ENCODE data around the gene CD84.

Gene CD84

DNA sequence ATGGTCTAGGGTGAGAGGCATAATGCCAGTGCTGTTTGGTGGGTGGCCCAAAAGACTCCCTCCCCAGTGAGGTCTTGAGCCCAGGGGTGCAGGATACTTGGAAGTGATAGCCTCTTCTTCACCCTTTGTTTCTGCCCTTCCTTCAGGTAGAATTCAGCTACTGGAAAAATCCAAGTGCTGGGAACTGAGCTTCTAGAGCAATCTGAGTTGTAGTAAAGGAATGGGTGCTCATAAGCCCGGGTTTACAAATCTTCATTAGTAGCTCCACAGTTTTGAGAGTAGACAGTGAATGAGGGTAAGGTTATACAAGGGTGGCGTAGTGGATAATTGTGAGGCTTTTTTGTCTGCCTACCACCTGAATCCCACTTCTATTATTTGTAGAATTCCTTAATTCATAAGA is 29.2 kb upstream of the CD84 start:
- H3K4me3 ChIP-seq (ENCODE audit: low read length), result no peak overlapping the region
- no peaks in the 10 kb centered on the region for H3K36me3 ChIP-seq (ENCODE audit: control insufficient read depth, insufficient read depth, low read length)
- WGBS (ENCODE audit: insufficient coverage, insufficient read length), result no CpG with 5 or more reads among the region's 2 CpGs
- no peak for DNase-seq (ENCODE audit: low read depth, low spot score)
- H3K9me3 ChIP-seq (ENCODE audit: control insufficient read depth, insufficient read depth, low read length), result no peaks in the 10 kb centered on the region
- H3K27me3 ChIP-seq (ENCODE audit: control insufficient read depth, insufficient read depth, low read length), result no peaks in the 10 kb centered on the region
- H3K4me1 ChIP-seq (ENCODE audit: control insufficient read depth, insufficient read depth, low read length), result no peaks in the 10 kb centered on the region
- H3K27ac ChIP-seq (ENCODE audit: low read length), result no peak overlapping the region

DNA sequence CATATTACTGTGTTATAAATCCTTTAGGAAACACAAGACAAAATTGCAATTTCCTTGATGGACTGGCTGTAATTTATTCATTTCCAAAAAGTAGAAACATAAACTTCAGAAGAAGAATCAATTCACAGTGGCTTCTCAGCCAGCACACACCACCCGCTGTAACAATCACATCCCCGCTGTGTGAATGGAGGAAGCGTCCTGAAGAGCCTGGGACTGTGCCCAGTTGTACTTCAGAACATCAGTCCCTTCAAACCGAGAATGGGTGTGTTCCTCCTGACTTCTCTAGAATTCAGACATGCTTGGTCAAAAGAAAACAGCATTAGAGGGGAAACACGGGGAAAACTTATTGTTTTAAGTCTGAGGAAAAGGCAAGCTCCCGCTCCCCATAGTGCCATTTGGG is 28.8 kb upstream of the CD84 start:
- no peak overlapping the region for H3K27ac ChIP-seq (ENCODE audit: low read length)
- H3K27me3 ChIP-seq (ENCODE audit: control insufficient read depth, insufficient read depth, low read length), result no peaks in the 10 kb centered on the region
- no peaks in the 10 kb centered on the region for H3K4me1 ChIP-seq (ENCODE audit: control insufficient read depth, insufficient read depth, low read length)
- H3K4me3 ChIP-seq (ENCODE audit: low read length), result no peak overlapping the region
- DNase-seq (ENCODE audit: low read depth, low spot score), result no peak
- no CpG with 5 or more reads among the region's 6 CpGs for WGBS (ENCODE audit: insufficient coverage, insufficient read length)
- H3K36me3 ChIP-seq (ENCODE audit: control insufficient read depth, insufficient read depth, low read length), result no peaks in the 10 kb centered on the region
- H3K9me3 ChIP-seq (ENCODE audit: control insufficient read depth, insufficient read depth, low read length), result no peaks in the 10 kb centered on the region

DNA sequence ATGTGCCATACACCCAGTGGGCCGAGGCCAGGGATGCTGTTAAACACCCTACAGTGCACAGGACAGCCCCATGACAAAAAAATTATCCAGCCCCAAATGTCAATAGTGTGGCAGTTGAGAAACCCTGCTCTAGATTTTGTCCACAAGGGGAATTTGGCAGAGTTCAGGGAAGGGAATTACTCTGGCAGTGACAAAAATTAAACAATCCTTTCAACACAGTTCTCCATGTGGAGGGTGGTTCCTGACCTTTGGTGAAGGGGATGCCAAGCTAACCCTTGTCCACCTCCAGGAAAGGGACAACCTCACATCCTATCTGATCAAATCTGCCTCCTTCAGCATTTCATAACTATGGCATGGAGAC is 28.4 kb upstream of the CD84 start:
- no peak overlapping the region for H3K4me3 ChIP-seq (ENCODE audit: low read length)
- no CpG with 5 or more reads among the region's 1 CpG for whole genome bisulfite sequencing (ENCODE audit: insufficient coverage, insufficient read length)
- DNase-seq (ENCODE audit: low read depth, low spot score), result no peak
- no peak overlapping the region for H3K27ac ChIP-seq (ENCODE audit: low read length)
- no peaks in the 10 kb centered on the region for H3K4me1 ChIP-seq (ENCODE audit: control insufficient read depth, insufficient read depth, low read length)
- no peaks in the 10 kb centered on the region for H3K27me3 ChIP-seq (ENCODE audit: control insufficient read depth, insufficient read depth, low read length)
- no peaks in the 10 kb centered on the region for H3K36me3 ChIP-seq (ENCODE audit: control insufficient read depth, insufficient read depth, low read length)
- no peaks in the 10 kb centered on the region for H3K9me3 ChIP-seq (ENCODE audit: control insufficient read depth, insufficient read depth, low read length)

DNA sequence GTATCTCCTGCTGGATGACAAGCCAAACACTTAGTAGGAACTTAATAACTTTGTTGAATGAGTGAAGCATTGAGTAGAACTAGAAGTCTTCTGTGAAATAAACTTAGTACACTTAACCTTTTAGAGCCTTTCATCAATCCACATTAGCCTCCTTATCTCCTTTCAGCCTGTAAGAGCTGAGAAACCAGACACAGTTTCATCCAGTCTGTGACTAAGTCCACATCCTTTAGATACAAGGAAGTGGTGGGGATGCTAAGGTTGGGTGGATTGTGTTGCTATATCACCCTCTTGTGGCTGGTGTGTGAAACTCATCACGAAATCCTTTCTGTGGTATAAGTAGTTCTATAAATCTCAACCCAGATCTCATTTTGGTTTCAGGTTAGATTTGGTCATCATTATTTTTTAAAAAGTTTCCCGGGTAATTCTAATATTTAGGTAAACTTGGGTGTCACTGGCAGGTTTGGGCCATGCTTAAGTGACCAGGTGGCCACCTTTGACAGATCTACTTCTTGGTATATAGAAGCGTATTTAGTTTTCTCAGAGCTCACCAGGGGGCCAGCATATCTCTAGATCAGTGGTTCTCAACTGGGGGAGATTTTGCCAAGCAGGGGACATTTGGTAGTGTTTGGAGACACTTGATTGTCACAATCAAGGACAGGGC is 27.8 kb upstream of the CD84 start:
- H3K27ac ChIP-seq (ENCODE audit: low read length), result no peak overlapping the region
- H3K36me3 ChIP-seq (ENCODE audit: control insufficient read depth, insufficient read depth, low read length), result no peaks in the 10 kb centered on the region
- no peaks in the 10 kb centered on the region for H3K27me3 ChIP-seq (ENCODE audit: control insufficient read depth, insufficient read depth, low read length)
- WGBS (ENCODE audit: insufficient coverage, insufficient read length), result no CpG with 5 or more reads among the region's 3 CpGs
- no peak overlapping the region for H3K4me3 ChIP-seq (ENCODE audit: low read length)
- no peaks in the 10 kb centered on the region for H3K9me3 ChIP-seq (ENCODE audit: control insufficient read depth, insufficient read depth, low read length)
- peak; percentile 68 for DNase-seq (ENCODE audit: low read depth, low spot score)
- H3K4me1 ChIP-seq (ENCODE audit: control insufficient read depth, insufficient read depth, low read length), result no peaks in the 10 kb centered on the region

DNA sequence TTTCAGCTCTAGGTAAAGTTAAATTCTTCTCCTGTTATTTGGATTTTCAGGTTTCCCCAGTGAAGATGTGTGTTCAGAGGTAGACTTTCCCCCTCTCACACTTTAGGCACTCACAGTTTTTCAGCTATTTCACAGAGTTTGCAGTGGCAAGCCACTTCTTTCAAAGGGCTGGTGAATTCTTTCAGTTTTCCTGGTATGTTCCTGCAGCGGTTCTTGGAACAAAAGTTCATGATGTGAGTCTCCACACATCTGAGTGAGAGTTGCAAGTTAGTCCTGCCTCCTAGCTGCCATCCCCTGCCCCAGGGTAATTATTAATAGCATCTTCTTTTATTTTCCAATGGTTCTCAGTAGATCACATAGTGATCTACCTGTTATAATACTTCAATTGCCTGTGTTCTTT is 27.3 kb upstream of the CD84 start:
- Histone ChIP-seq H3K4me1 (ENCODE audit: control insufficient read depth, insufficient read depth, low read length) (no peaks in the 10 kb centered on the region), H3K27me3 (ENCODE audit: control insufficient read depth, insufficient read depth, low read length) (no peaks in the 10 kb centered on the region), H3K36me3 (ENCODE audit: control insufficient read depth, insufficient read depth, low read length) (no peaks in the 10 kb centered on the region), H3K4me3 (ENCODE audit: low read length) (no peak overlapping the region), H3K27ac (ENCODE audit: low read length) (no peak overlapping the region), H3K9me3 (ENCODE audit: control insufficient read depth, insufficient read depth, low read length) (no peaks in the 10 kb centered on the region)
- no CpG with 5 or more reads among the region's 1 CpG for WGBS (ENCODE audit: insufficient coverage, insufficient read length)
- DNase-seq (ENCODE audit: low read depth, low spot score), result no peak

DNA sequence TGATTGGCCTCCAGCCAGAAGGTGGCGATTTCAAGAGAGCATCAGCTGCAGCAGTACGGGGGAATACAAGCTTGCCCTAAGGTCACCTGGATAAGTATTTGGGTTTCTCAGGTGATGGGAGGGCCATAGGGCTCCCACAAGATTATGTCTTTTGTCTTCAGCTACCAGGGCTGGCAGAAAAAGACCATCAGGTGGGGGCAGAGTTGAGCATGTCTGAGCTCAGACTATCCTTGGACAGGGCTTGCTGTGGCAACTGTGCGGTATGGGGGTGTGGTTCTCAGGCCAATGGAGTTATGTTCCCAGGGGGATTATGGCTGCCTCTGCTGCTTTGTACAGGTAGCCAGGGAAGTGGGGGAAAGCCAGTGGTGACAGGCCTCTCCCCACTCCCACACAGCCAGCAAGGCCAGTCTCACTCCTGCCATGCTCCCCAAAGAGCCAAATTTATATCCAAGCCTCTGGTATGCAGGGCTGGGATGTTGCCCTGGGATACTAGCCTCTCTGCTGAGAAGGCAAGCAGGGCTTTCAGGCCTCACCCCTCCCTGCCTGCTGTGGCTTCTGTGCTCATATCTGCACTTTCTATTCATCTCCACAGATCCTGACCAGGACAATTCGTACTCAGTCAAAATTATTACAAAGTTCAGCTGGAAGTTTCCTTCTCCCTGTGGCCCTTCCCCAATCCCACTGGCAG is 26.6 kb upstream of the CD84 start:
- no peak overlapping the region for H3K27ac ChIP-seq (ENCODE audit: low read length)
- no peaks in the 10 kb centered on the region for H3K36me3 ChIP-seq (ENCODE audit: control insufficient read depth, insufficient read depth, low read length)
- H3K9me3 ChIP-seq (ENCODE audit: control insufficient read depth, insufficient read depth, low read length), result no peaks in the 10 kb centered on the region
- no CpG with 5 or more reads among the region's 4 CpGs for WGBS (ENCODE audit: insufficient coverage, insufficient read length)
- H3K4me3 ChIP-seq (ENCODE audit: low read length), result no peak overlapping the region
- no peaks in the 10 kb centered on the region for H3K27me3 ChIP-seq (ENCODE audit: control insufficient read depth, insufficient read depth, low read length)
- DNase-seq (ENCODE audit: low read depth, low spot score), result no peak
- H3K4me1 ChIP-seq (ENCODE audit: control insufficient read depth, insufficient read depth, low read length), result no peaks in the 10 kb centered on the region

DNA sequence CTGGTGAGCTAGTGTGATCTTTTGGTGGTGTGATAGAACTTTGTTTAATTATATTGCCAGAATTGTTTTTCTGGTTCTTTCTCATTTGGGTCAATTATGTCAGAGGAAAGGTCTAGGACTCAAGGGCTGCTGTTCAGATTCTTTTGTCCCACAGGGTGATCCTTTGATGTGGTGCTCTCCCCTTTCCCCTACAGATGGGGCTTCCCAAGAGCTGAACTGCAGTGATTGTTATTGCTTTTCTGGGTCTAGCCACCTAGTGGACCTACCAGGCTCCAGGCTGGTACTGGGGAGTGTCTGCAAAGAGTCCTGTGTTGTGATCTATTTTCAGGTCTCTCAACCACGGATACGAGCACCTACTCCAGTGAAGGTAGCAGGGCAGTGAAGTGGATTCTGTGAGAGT is 25.9 kb upstream of the CD84 start:
- DNase-seq (ENCODE audit: low read depth, low spot score), result no peak
- Histone ChIP-seq H3K4me1 (ENCODE audit: control insufficient read depth, insufficient read depth, low read length) (no peaks in the 10 kb centered on the region), H3K4me3 (ENCODE audit: low read length) (no peak overlapping the region), H3K36me3 (ENCODE audit: control insufficient read depth, insufficient read depth, low read length) (no peaks in the 10 kb centered on the region), H3K27me3 (ENCODE audit: control insufficient read depth, insufficient read depth, low read length) (no peaks in the 10 kb centered on the region), H3K27ac (ENCODE audit: low read length) (no peak overlapping the region), H3K9me3 (ENCODE audit: control insufficient read depth, insufficient read depth, low read length) (no peaks in the 10 kb centered on the region)
- WGBS (ENCODE audit: insufficient coverage, insufficient read length), result no CpG with 5 or more reads among the region's 2 CpGs

DNA sequence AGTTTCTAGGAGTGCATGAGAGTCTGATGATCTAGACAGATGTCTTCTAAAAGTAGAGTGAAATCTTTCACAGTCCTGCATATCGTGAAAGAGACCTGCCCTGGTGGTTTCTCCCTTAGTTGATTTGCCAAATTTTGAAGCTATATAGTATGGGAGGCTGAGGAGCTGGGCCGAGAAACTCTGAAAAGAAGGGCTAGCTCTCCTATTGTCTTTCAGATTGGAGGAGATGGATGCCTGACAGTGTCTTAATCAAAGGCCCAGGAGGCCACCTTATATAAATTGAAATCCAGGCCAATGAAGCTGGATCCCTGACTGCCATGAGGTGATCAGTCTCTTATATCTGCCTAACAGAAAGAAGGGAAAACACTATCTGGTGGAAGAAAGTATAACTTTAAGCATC is 18.4 kb upstream of the CD84 start:
- Histone ChIP-seq H3K9me3 (ENCODE audit: control insufficient read depth, insufficient read depth, low read length) (no peaks in the 10 kb centered on the region), H3K36me3 (ENCODE audit: control insufficient read depth, insufficient read depth, low read length) (no peaks in the 10 kb centered on the region), H3K27me3 (ENCODE audit: control insufficient read depth, insufficient read depth, low read length) (no peaks in the 10 kb centered on the region), H3K4me3 (ENCODE audit: low read length) (no peak overlapping the region), H3K27ac (ENCODE audit: low read length) (no peak overlapping the region), H3K4me1 (ENCODE audit: control insufficient read depth, insufficient read depth, low read length) (no peaks in the 10 kb centered on the region)
- WGBS (ENCODE audit: insufficient coverage, insufficient read length), result no CpG with 5 or more reads among the region's 2 CpGs
- no peak for DNase-seq (ENCODE audit: low read depth, low spot score)

DNA sequence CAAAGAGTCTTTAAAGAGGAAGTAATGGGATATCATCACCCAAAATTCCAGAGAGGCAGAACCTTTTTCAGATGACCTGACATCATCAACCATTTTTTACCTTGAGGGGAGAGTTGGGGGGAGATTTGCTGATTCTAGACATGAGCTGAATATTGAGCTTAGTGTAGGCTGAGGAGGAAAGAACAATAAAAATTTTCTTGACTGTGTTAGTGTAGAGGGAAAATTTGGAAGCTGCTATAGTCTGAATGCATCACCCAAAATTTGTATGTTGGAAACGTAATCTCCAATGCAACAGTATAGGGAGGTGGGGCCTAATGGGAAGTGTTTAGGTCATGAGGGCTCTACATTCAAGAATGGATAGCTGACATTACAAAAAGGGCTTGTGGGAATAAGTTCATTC is 17.8 kb upstream of the CD84 start:
- Histone ChIP-seq H3K27ac (ENCODE audit: low read length) (no peak overlapping the region), H3K9me3 (ENCODE audit: control insufficient read depth, insufficient read depth, low read length) (no peaks in the 10 kb centered on the region), H3K4me3 (ENCODE audit: low read length) (no peak overlapping the region), H3K27me3 (ENCODE audit: control insufficient read depth, insufficient read depth, low read length) (no peaks in the 10 kb centered on the region), H3K36me3 (ENCODE audit: control insufficient read depth, insufficient read depth, low read length) (no peaks in the 10 kb centered on the region), H3K4me1 (ENCODE audit: control insufficient read depth, insufficient read depth, low read length) (no peaks in the 10 kb centered on the region)
- no CpG with 5 or more reads among the region's 1 CpG for WGBS (ENCODE audit: insufficient coverage, insufficient read length)
- DNase-seq (ENCODE audit: low read depth, low spot score), result no peak

DNA sequence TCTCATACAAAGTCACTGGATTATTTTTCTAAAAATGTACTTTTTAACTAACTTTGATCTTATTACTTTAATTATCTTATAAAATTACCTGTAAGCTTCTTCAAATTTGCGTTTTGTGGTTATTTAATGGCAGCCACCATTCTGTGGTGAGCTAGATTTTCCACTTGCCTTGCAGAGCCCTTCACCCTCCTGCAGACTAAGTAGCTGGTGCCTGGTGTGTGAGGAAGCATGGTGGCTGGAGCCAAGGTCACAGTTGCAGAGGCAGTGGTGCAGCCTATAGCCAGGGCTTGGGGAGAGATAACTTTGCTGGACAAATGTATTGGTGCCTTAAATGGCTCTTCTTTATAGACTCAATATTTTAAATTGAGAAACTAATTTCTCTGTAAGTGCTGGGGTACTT is 11.2 kb upstream of the CD84 start:
- Histone ChIP-seq H3K9me3 (ENCODE audit: control insufficient read depth, insufficient read depth, low read length) (no peaks in the 10 kb centered on the region), H3K27me3 (ENCODE audit: control insufficient read depth, insufficient read depth, low read length) (no peaks in the 10 kb centered on the region), H3K27ac (ENCODE audit: low read length) (no peak overlapping the region), H3K4me1 (ENCODE audit: control insufficient read depth, insufficient read depth, low read length) (no peaks in the 10 kb centered on the region), H3K36me3 (ENCODE audit: control insufficient read depth, insufficient read depth, low read length) (no peaks in the 10 kb centered on the region), H3K4me3 (ENCODE audit: low read length) (no peak overlapping the region)
- no peak for DNase-seq (ENCODE audit: low read depth, low spot score)
- no CpG with 5 or more reads among the region's 1 CpG for WGBS (ENCODE audit: insufficient coverage, insufficient read length)

DNA sequence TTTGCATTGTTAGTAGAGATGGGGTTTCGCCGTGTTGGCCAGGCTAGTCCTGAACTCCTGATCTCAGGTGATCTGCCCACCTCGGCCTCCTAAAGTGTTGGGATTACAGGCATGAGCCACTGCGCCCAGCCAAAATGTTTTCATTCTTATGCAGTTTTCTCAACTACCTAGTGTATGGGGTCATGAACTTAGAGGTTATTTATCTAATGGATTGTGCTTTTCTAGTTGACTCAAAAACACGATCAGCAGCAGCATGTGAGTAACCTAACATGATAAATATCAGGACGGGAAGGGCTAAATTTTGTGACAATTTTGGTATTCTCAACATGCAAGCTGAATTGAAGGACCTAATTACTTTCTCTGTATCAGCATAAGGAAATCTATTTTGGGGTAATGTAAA is 9.2 kb upstream of the CD84 start:
- DNase-seq (ENCODE audit: low read depth, low spot score), result no peak
- Histone ChIP-seq H3K4me1 (ENCODE audit: control insufficient read depth, insufficient read depth, low read length) (no peaks in the 10 kb centered on the region), H3K36me3 (ENCODE audit: control insufficient read depth, insufficient read depth, low read length) (no peaks in the 10 kb centered on the region), H3K9me3 (ENCODE audit: control insufficient read depth, insufficient read depth, low read length) (no peaks in the 10 kb centered on the region), H3K27ac (ENCODE audit: low read length) (no peak overlapping the region), H3K27me3 (ENCODE audit: control insufficient read depth, insufficient read depth, low read length) (no peaks in the 10 kb centered on the region), H3K4me3 (ENCODE audit: low read length) (no peak overlapping the region)
- WGBS (ENCODE audit: insufficient coverage, insufficient read length), result no CpG with 5 or more reads among the region's 6 CpGs
